HEK293 (cell line): Measurements from ENCODE around the gene GABBR2.

Source experiments
- CTCF ChIA-PET: fragments of 350-600 bp; formaldehyde crosslinking; extraction: SDS; loops from one replicate; lab custom pipeline; 2021; ENCODE audit warnings: antibody characterized with exemption; lab: Yijun Ruan, JAX
- POLR2A ChIA-PET: fragments of 300-600 bp; formaldehyde crosslinking; extraction: SDS; loops from one replicate; lab custom pipeline; 2020; ENCODE audit warnings: antibody characterized with exemption, inconsistent platforms; lab: Yijun Ruan, JAX
- H3K27ac ChIP-seq: fragments of 200-500 bp; sonication (Bioruptor generic); 2 replicates; pipeline ENCODE4 v1.5.1; 2014; ENCODE audit warnings: low read depth, low read length, control low read depth, inconsistent platforms; ENCODE audit errors: extremely low read depth
- H3K36me3 ChIP-seq, 2 experiments: fragments of 200-500 bp in 1 of 2; sonication (Bioruptor generic) in 1 of 2; 1 replicate in 1 of 2; 2 replicates in 1 of 2; pipeline ENCODE4 v1.5.1; 2014 to 2017; ENCODE audit warnings: inconsistent platforms in 2 of 2, low read length in 2 of 2; ENCODE audit not compliant: control insufficient read depth in 2 of 2, insufficient read depth in 1 of 2
- H3K4me1 ChIP-seq: fragments of 200-500 bp; sonication (Bioruptor generic); 2 replicates; pipeline ENCODE4 v1.5.1; 2014; ENCODE audit warnings: mild to moderate bottlenecking, low read length, inconsistent platforms; ENCODE audit not compliant: control insufficient read depth, insufficient read depth
- H3K4me3 ChIP-seq: 2 replicates; pipeline ENCODE4 v1.5.1; 2011; ENCODE audit warnings: low read depth, mild to moderate bottlenecking, control low read depth, low read length, moderate library complexity
- H3K9me3 ChIP-seq: fragments of 200-500 bp; sonication (Bioruptor generic); 2 replicates; pipeline ENCODE4 v1.5.1; 2014; ENCODE audit warnings: low read depth, low read length, inconsistent platforms; ENCODE audit not compliant: control insufficient read depth, insufficient read depth
- BCL11B ChIP-seq: fragments of 450-650 bp; formaldehyde crosslinking; IDR thresholded peaks from 2 replicates; pipeline ENCODE4 v1.5.1; 2016; ENCODE audit warnings: low read depth, missing biosample characterization, missing genetic modification characterization
- GLI4 ChIP-seq: fragments of 450-650 bp; formaldehyde crosslinking; IDR thresholded peaks from 2 replicates; pipeline ENCODE4 v1.5.1; 2016; ENCODE audit warnings: missing biosample characterization, missing genetic modification characterization
- KLF8 ChIP-seq: fragments of 450-650 bp; formaldehyde crosslinking; IDR thresholded peaks from 2 replicates; pipeline ENCODE4 v1.5.1; 2016; ENCODE audit warnings: missing biosample characterization, missing genetic modification characterization
- ZNF133 ChIP-seq: fragments of 450-650 bp; formaldehyde crosslinking; IDR thresholded peaks from 2 replicates; pipeline ENCODE4 v1.5.1; 2016; ENCODE audit warnings: missing biosample characterization, missing genetic modification characterization
- ZNF138 ChIP-seq: fragments of 450-650 bp; formaldehyde crosslinking; IDR thresholded peaks from 2 replicates; pipeline ENCODE4 v1.5.1; 2016; ENCODE audit warnings: missing biosample characterization, missing genetic modification characterization, borderline replicate concordance
- ZNF19 ChIP-seq: fragments of 450-650 bp; formaldehyde crosslinking; IDR thresholded peaks from 2 replicates; pipeline ENCODE4; 2016; ENCODE audit warnings: missing biosample characterization, missing genetic modification characterization, low read depth
- ZNF274 ChIP-seq, 2 experiments: fragments of 200-500 bp in 1 of 2; fragments of 450-650 bp in 1 of 2; sonication (Bioruptor generic) in 1 of 2; formaldehyde crosslinking in 1 of 2; IDR thresholded peaks; 2 replicates each; pipeline versions ENCODE4 v1.5.1 to v1.6.1; 2014 to 2016; ENCODE audit warnings: borderline replicate concordance in 1 of 2, inconsistent platforms in 1 of 2, low read length in 1 of 2, missing biosample characterization in 1 of 2, missing genetic modification characterization in 1 of 2
- ZNF391 ChIP-seq: fragments of 450-650 bp; formaldehyde crosslinking; IDR thresholded peaks from 2 replicates; pipeline ENCODE4 v1.5.1; 2016; ENCODE audit warnings: low read depth, missing biosample characterization, missing genetic modification characterization, borderline replicate concordance
- ZNF398 ChIP-seq: fragments of 450-650 bp; formaldehyde crosslinking; IDR thresholded peaks from 2 replicates; pipeline ENCODE4 v1.5.1; 2017; ENCODE audit warnings: missing biosample characterization, missing genetic modification characterization
- ZNF473 ChIP-seq: fragments of 450-650 bp; formaldehyde crosslinking; IDR thresholded peaks from 2 replicates; pipeline ENCODE4 v1.5.1; 2017; ENCODE audit warnings: missing biosample characterization, missing genetic modification characterization
- ZNF510 ChIP-seq: fragments of 450-650 bp; formaldehyde crosslinking; IDR thresholded peaks from 2 replicates; pipeline ENCODE4 v1.5.1; 2018; ENCODE audit warnings: mild to moderate bottlenecking, missing genetic modification characterization, missing biosample characterization; ENCODE audit not compliant: insufficient replicate concordance
- ZNF580 ChIP-seq: fragments of 450-650 bp; formaldehyde crosslinking; IDR thresholded peaks from 2 replicates; pipeline ENCODE4 v1.5.1; 2016; ENCODE audit warnings: missing biosample characterization, missing genetic modification characterization
- ZNF585B ChIP-seq: fragments of 450-650 bp; formaldehyde crosslinking; IDR thresholded peaks from 2 replicates; pipeline ENCODE4 v1.5.1; 2016; ENCODE audit warnings: missing biosample characterization, missing genetic modification characterization
- ZNF600 ChIP-seq: fragments of 450-650 bp; formaldehyde crosslinking; IDR thresholded peaks from 2 replicates; pipeline ENCODE4 v1.5.1; 2016; ENCODE audit warnings: missing biosample characterization, missing genetic modification characterization
- ZNF621 ChIP-seq: fragments of 450-650 bp; formaldehyde crosslinking; IDR thresholded peaks from 2 replicates; pipeline ENCODE4 v1.5.1; 2017; ENCODE audit warnings: missing biosample characterization, missing genetic modification characterization
- ZNF701 ChIP-seq: fragments of 450-650 bp; formaldehyde crosslinking; IDR thresholded peaks from 2 replicates; pipeline ENCODE4 v1.5.1; 2016; ENCODE audit warnings: missing biosample characterization, missing genetic modification characterization
- ZSCAN23 ChIP-seq: fragments of 450-650 bp; formaldehyde crosslinking; IDR thresholded peaks from 2 replicates; pipeline ENCODE4 v1.5.1; 2016; ENCODE audit warnings: missing biosample characterization, missing genetic modification characterization
- TF ChIP-seq, protein P1 (sequence below): fragments of 450-650 bp; formaldehyde crosslinking; IDR thresholded peaks from 2 replicates; pipeline ENCODE4 v1.5.1; 2017; ENCODE audit warnings: missing biosample characterization, missing genetic modification characterization
- TF ChIP-seq, protein P2 (sequence below): fragments of 450-650 bp; formaldehyde crosslinking; IDR thresholded peaks from 2 replicates; pipeline ENCODE4 v1.5.1; 2016; ENCODE audit warnings: missing biosample characterization, missing genetic modification characterization

Gene GABBR2

GRCh38 chr9:98732801-98733200 lies 24.1 kb upstream of the GABBR2 start (continued):
- TF ChIP-seq ZSCAN23 (tag by site-specific recombination) (no peak), ZNF274 (IDR thresholded peaks at IDR 0.05; ENCODE audit: low read length) (no peak), ZNF274 (tag by site-specific recombination; IDR thresholded peaks at IDR 0.05; ENCODE audit: borderline replicate concordance) (no peak), ZNF585B (tag by site-specific recombination) (no peak), ZNF473 (tag by site-specific recombination) (no peak)
- TF ChIP-seq, protein P1, sequence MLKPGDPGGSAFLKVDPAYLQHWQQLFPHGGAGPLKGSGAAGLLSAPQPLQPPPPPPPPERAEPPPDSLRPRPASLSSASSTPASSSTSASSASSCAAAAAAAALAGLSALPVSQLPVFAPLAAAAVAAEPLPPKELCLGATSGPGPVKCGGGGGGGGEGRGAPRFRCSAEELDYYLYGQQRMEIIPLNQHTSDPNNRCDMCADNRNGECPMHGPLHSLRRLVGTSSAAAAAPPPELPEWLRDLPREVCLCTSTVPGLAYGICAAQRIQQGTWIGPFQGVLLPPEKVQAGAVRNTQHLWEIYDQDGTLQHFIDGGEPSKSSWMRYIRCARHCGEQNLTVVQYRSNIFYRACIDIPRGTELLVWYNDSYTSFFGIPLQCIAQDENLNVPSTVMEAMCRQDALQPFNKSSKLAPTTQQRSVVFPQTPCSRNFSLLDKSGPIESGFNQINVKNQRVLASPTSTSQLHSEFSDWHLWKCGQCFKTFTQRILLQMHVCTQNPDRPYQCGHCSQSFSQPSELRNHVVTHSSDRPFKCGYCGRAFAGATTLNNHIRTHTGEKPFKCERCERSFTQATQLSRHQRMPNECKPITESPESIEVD (tag by site-specific recombination): no peak
- TF ChIP-seq, all 188 proteins: peak for 0

- ChIA-PET POLR2A (no interaction called here), CTCF (interaction anchor here (0.6 kb wide), 1 partner anchor 73 kb away, joined by 3 read pairs; no protein-coding TSS in a partner anchor)
- H3K27ac ChIP-seq: no peak overlapping the region
- H3K36me3 ChIP-seq: peaks cover 0 to 40% of the 10 kb centered on the region in 2 experiments; a peak in 1 of 3 replicates
- no peak for TF ChIP-seq ZNF138
- no peak for TF ChIP-seq ZNF580 (tag by site-specific recombination)
- TF ChIP-seq, protein P2, sequence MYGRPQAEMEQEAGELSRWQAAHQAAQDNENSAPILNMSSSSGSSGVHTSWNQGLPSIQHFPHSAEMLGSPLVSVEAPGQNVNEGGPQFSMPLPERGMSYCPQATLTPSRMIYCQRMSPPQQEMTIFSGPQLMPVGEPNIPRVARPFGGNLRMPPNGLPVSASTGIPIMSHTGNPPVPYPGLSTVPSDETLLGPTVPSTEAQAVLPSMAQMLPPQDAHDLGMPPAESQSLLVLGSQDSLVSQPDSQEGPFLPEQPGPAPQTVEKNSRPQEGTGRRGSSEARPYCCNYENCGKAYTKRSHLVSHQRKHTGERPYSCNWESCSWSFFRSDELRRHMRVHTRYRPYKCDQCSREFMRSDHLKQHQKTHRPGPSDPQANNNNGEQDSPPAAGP: no peak
- TF ChIP-seq KLF8 (tag by site-specific recombination): no peak
- no peak for TF ChIP-seq ZNF621 (tag by site-specific recombination)
- TF ChIP-seq ZNF701: no peak
- no peak for TF ChIP-seq ZNF398 (tag by site-specific recombination)
- no peak for TF ChIP-seq ZNF510 (tag by site-specific recombination)
- no peak for TF ChIP-seq ZNF19
- no peak for TF ChIP-seq BCL11B (tag by site-specific recombination)
- TF ChIP-seq GLI4: no peak
- no peak for TF ChIP-seq ZNF133 (tag by site-specific recombination)
- TF ChIP-seq ZNF600 (tag by site-specific recombination): no peak
- H3K4me3 ChIP-seq: no peak overlapping the region
- no peaks in the 10 kb centered on the region for H3K4me1 ChIP-seq
- no peaks in the 10 kb centered on the region for H3K9me3 ChIP-seq
Measured at GRCh38 chr9:98732091-98732490, 23.4 kb upstream of the GABBR2 start.

DNA sequence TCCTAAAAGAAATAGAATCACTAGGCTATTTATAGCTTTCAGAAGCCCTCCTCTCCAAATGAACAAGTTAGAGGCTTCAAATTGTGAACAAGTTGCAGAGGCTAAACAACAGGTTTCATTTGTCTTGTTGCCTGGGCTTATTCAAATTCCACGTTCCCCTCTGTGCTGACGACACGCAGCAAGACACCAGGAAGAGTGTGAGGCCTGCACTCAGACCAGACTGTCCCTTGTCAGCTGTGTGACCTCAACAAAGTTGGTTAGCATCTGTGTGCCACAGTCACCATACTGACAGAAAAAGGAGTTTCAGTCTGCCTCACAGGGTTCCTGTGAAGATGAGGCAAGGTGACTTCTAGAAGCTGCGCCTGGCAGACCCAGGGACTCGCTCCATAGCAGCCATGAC lies 22.1 kb upstream of the GABBR2 start:
- Histone ChIP-seq H3K27ac (no peak overlapping the region), H3K4me3 (no peak overlapping the region), H3K36me3 (peaks cover 0 to 28% of the 10 kb centered on the region in 2 experiments; a peak in 1 of 3 replicates), H3K9me3 (no peaks in the 10 kb centered on the region), H3K4me1 (no peaks in the 10 kb centered on the region)
- TF ChIP-seq ZNF391 (tag by site-specific recombination) (no peak), GLI4 (no peak), ZNF133 (tag by site-specific recombination) (no peak)
- TF ChIP-seq, protein P1 (tag by site-specific recombination): no peak
- CTCF ChIA-PET: no interaction called here
- POLR2A ChIA-PET: interaction anchor here (0.6 kb wide), 1 partner anchor 63 kb away, joined by 3 read pairs; no protein-coding TSS in a partner anchor
